HG02943 (cell line): ENCODE data around the gene CSPG4.
"Not testable (repeated sequence)": the region's sequence is repeated elsewhere in the genome, so short reads cannot be mapped to it uniquely, and the experiment has no call there.

Source experiments
- ATAC-seq: cut with Tn5 transposase; IDR thresholded peaks from one replicate; pipeline ENCODE4 v1.9.1; 2021; ENCODE audit warnings: mild to moderate bottlenecking, low read depth, moderate library complexity; ENCODE audit not compliant: unreplicated experiment

CSPG4 gene

GRCh38 chr15:75742346-75742745 is 29.7 kb upstream of the CSPG4 start:
- not testable (repeated sequence) for ATAC-seq

DNA sequence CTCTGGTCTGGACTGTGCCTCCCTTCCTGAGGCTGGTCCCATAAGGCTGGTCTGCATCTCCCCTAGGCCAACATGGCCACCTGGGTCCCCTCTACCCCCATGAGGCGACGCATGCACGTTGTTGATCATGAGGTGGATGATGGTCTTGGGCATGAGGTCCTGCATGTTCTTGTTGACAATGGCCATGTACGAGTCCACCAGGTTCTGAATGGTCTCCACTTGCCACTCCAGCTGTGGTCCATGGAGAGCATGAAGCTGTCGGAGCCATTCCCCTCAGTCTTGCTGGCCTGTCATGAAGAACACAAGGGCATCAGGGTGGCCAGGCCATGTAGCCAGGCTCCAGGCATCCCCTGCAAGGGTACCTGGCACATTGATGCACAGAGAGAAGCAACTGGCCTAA is 27.1 kb upstream of the CSPG4 start:
- ATAC-seq, result no peak

GRCh38 chr15:75738647-75739325 is 26.1 kb upstream of the CSPG4 start:
- peak; percentile 92 for ATAC-seq

DNA sequence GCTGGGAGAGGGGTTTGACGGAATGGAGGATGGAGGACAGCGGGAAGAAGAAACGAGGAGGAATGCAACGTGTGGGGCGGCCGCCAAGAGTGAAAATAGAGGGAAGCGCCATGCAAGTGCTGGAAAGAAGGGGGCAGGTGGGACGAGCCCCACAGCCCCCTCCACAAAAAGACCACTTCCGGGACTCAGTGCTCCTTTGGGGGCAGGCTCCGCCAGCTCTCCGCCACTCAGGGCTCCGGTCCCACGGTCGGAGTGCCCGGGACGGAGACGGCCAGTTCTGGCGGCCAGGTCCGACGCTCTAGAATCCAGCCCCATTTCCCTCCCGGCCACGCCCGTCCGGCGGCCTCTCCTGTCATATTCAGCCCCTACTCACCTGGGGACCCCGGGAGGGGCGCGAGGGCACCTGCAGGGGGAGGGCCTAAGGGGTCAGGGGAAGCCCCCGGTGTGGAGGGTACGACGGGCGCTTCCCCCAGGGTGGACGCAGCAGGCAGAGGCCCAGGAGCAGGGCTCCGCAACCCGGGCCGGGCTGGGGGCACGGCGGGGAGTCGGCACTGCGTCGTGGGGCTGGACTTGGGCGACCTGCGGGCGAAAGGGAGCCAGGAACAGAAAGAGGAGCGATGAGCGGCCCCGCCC is 25.5 kb upstream of the CSPG4 start:
- peak; percentile 29 for ATAC-seq

GRCh38 chr15:75737116-75738013 is 24.7 kb upstream of the CSPG4 start:
- not testable (repeated sequence) for ATAC-seq

DNA sequence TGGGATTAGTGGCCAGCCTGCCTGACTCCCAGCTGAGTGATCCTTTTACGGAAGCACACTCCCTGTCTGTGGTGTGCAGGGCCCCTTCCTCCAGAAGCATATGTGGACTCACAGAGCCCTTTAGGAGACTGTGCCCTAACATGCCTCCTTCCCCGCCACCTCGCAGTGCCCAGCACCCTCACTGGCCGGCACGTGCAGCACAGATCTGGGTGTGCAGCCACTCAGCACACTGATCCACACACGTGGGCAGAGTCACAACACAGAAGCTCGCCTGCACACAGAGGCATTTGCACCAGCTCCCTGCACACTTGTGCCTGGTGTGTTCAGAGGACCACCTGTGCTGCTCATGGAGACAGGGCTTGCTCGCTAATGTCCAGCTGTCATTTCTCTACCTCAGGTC is 23.6 kb upstream of the CSPG4 start:
- ATAC-seq, result no peak

DNA sequence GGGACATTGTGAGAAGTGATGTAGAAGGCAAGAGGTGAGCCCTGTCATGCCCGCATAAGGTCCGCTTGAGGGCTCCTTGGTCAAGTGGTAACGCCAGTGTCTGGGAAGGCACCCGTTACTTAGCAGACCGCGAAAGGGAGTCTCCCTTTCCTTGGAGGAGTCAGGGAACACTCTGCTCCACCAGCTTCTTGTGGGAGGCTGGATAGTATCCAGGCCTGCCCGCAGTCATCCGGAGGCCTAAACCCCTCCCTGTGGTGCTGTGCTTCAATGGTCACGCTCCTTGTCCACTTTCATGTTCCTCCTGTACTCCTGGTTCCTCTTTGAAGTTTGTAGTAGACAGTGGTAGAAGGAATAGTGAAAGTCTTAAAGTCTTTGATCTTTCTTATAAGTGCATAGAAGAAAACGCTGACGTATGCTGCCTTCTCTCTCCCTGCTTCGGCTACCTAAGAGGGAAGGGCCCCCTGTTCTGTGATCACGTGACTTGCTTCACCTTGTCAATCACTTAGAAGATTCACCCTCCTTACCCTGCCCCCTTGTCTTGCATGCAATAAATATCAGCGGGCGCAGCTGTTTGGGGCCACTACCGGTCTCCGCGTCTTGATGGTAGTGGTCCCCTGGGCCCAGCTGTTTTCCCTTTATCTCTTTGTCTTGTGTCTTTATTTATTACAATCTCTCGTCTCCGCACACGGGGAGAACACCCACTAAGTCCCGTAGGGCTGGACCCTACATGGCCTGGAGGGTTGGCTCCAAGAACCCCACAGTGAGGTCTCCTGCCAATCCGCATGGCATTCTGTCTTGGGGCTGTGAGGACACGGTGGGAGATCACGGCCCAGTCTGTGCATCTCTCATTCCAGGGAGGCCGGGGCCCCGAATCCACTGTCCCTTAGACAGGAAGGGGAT is 22.5 kb upstream of the CSPG4 start:
- not testable (repeated sequence) for ATAC-seq

DNA sequence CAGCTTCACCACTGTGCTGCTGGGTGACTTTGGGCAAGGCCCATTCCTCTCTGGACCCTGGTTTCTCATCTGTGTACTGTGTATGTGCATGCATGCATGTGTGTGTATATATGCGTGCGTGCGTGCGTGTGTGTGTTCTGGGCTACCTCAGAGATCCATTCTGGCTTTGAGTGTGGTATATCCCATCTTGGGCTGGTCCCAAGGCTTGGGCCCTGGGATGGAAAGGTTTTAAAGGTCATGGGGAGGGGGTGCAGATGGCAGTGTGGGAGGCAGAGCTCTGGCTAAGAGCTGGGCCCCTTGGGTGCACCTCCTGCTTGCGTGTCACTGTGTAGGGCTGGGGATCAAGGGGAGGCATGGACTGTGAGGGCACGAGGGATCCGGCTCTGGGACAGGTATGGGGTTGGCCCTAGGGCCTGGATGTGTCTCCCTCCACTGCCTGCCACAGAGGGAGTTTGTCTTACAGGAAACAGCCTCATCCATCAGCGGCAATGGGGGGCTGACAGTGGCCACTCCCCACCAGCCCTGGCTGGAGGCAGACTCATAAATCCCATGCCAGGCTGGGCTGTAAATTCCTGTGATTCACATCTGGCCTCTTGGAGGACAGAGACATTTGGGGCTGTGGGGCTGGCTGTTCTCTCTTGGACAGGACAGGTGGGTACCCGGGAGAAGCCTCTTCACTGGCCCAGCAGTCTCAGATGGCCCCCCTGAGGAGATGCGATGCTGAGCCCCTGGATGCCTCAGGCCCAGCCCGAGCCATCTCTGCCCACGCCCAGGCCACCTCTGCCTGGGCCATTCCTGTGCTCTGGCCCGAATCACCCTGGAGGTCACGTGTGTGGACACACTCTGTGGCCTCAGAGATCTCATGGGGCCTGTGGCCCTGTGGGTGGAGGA is 21.4 kb upstream of the CSPG4 start:
- ATAC-seq, result no peak

DNA sequence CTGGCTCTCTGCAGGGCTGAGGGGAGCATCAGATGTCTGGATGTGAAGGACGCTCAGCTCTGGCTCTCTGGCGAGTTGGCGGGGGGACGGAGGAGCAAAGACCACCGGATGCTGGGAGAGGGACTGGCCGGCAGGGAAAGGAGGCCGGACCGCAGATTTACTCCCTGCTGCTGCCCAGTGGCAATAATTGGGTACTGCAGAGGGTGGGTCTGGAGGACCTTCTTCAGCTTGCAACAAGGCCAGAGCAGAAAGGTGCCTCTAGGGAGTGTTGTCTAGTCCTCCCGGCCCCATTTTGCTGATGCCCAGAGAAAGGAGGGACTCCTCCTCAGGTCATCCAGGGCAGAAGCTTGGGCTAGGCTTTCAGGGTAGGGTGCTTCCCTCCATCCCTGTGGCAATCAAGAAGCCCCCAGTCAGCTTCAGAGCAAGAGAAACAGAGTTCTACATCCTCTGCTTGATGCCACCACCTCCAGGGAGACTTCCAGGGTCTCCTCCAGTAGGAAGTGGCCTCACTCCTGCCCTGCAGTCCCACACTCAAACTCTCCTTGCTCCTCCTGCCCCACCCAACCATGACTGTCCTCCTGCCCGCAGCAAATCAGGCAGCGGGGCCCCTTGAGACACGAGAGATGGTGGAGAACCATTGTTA is 20.3 kb upstream of the CSPG4 start:
- ATAC-seq, result no peak

DNA sequence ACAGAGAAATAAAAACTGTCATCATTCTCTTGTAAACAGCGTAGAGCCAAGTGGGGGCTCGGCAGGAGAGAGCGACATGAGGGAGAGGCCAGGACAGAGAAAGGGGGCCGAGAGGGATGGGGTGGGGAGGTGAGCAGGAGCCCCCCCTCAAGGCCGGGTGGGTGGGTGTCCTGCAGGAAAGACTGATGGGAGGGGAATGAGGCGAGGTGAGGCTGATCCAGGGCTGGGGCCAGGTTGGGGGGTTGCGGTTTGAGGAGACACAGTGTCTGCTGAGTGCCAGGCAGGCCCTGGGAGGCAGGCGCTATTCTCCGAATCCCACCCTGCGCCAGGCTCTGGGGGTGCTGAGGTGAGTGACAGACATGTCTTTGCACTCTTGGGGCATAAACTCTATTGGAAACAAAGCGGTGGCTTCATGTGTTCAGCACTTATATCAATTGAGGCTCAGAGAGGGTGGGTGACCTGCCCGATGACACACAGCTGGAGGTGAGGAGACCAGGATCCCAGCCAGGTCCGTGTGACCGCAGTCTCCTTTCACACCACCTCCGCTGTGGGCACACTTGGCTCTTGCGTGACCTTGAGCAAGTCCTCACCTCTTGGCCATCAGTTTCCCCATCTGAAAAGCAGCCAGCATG is 19.6 kb upstream of the CSPG4 start:
- no peak for ATAC-seq

DNA sequence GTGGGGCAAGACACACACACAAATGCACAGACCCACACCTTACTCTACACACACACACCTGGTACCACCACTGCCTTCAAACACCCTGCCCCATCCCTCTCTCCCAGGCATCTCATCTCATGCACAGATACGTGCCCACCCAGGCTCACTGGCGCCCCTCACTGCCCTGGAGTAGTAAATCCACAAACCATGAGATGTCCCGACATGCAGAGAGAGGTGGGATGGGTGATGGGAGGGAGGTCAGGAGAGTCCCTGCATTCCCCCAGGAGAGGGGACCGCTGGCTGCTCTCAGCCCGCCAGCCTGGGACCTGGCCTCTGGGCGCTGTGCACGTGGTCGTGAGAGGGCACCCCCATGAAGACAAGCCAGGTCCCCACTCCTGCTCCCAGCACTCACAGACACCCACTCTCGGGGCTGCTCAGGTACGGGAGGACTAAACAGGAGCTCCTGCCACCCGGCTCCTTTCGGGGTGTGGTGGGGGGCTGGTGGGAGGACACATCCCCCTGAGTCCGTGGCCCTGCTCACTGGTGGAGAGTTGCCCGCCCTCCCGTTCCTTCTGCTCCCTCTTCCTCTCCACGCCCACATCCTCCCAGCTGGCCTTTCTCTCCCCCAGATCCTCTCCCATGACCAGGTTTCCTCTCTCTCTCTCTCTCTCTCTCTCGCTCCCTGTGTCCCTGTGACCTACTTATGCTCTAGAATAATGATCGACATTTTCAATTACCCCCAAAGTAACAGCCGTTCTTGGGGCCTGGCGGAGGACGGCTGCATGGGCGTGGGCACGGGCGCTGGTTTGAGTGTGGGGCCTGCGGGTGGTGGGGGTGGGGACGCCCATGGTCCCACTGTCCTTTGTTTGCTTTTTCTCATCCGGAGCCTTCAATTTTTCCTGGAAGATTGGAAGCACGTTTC is 18.9 kb upstream of the CSPG4 start:
- no peak for ATAC-seq

GRCh38 chr15:75730376-75731247 is 18.0 kb upstream of the CSPG4 start:
- not testable (repeated sequence) for ATAC-seq

DNA sequence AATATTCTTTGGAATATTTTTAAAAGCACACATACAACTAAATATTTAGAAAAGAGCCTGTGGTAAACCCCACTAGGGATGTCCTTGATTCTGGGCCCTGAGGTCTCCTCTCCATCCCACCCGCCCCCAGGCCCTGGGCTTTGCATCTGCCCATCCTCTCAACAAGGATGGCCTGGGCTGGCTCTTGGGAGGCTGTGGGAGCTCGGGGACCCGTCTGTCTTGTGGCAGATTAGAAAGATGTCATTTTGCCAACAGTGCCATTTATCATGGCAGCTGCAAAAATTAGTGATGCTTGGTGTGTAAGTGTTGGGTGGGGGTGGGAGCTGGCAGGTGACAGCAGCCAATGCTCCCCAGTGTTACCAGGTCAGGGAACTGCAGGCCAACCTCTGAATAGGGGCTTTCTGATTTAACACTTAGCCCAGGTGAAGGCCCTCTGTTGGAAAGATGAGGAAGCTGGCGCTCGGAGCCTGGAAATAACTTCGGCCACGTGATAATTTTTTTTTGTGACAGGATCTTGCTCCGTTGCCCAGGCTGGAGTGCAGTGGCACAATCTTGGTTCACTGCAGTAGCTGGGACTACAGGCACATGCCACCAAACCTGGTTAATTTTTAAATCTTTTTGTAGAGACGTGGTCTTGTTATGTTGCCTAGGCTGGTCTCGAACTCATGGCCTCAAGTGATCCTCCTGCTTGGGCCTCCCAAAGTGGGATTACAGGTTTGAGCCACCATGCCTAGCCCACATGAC is 16.9 kb upstream of the CSPG4 start:
- no peak for ATAC-seq

GRCh38 chr15:75727851-75728715 is 15.4 kb upstream of the CSPG4 start:
- no peak for ATAC-seq

GRCh38 chr15:75727031-75727531 is 14.4 kb upstream of the CSPG4 start:
- no peak for ATAC-seq
